Astrocyte (in vitro differentiated cells and primary cell): ENCODE measurements around the gene RRP1. TPM values are rescaled to one million over a fixed set of nuclear protein-coding genes. Genes with fewer than 3 reads are reported as not detected.

Experiments
- DNase-seq: peaks from one replicate; pipeline ENCODE4 v3.0.0-alpha.2; 2010; ENCODE audit warnings: low read depth
- FAIRE-seq: peaks from 2 replicates; lab custom pipeline; 2011; peaks lifted over from hg19 to GRCh38; lab: Jason Lieb, UNC
- H2AFZ ChIP-seq: 2 replicates; pipeline ENCODE4 v1.6.0; 2012; ENCODE audit warnings: low read depth, low read length, inconsistent platforms
- H3K27ac ChIP-seq: 2 replicates; pipeline ENCODE4 v1.5.1; 2011; ENCODE audit warnings: low read depth, low read length, inconsistent platforms
- H3K27me3 ChIP-seq: 2 replicates; pipeline ENCODE4 v1.6.0; 2011; ENCODE audit warnings: low read length, inconsistent platforms; ENCODE audit not compliant: insufficient read depth
- H3K36me3 ChIP-seq: 2 replicates; pipeline ENCODE4 v1.5.1; 2011; ENCODE audit warnings: low read length, inconsistent platforms; ENCODE audit not compliant: insufficient read depth
- H3K4me1 ChIP-seq: 2 replicates; pipeline ENCODE4 v1.5.1; 2011; ENCODE audit warnings: low read length, inconsistent platforms; ENCODE audit not compliant: insufficient read depth
- H3K4me2 ChIP-seq: 2 replicates; pipeline ENCODE4 v1.6.0; 2012; ENCODE audit warnings: low read length, inconsistent platforms
- H3K4me3 ChIP-seq: 2 replicates; pipeline ENCODE4 v1.5.1; 2011; ENCODE audit warnings: low read depth, mild to moderate bottlenecking, low read length, inconsistent platforms; ENCODE audit not compliant: insufficient read depth
- H3K79me2 ChIP-seq: 2 replicates; pipeline ENCODE4 v1.6.0; 2012; ENCODE audit warnings: mild to moderate bottlenecking, low read length, inconsistent platforms; ENCODE audit not compliant: insufficient read depth
- H3K9ac ChIP-seq: 2 replicates; pipeline ENCODE4 v1.6.0; 2012; ENCODE audit warnings: mild to moderate bottlenecking, low read length, inconsistent platforms
- H3K9me3 ChIP-seq: 2 replicates; pipeline ENCODE4 v1.5.1; 2012; ENCODE audit warnings: low read depth, mild to moderate bottlenecking, low read length, inconsistent platforms; ENCODE audit not compliant: insufficient read depth
- H4K20me1 ChIP-seq: 2 replicates; pipeline ENCODE4 v1.6.0; 2012; ENCODE audit warnings: low read length, inconsistent platforms; ENCODE audit not compliant: insufficient read depth
- H3K27ac Mint-ChIP-seq: one replicate; pipeline ENCODE4 v1.8.0; 2021; ENCODE audit warnings: mild to moderate bottlenecking, mixed read lengths; ENCODE audit not compliant: unreplicated experiment
- H3K27me3 Mint-ChIP-seq: one replicate; pipeline ENCODE4 v1.8.0; 2021; ENCODE audit warnings: low read depth, mixed read lengths; ENCODE audit not compliant: unreplicated experiment
- H3K36me3 Mint-ChIP-seq: one replicate; pipeline ENCODE4 v1.8.0; 2021; ENCODE audit warnings: low read depth, mixed read lengths; ENCODE audit not compliant: unreplicated experiment
- H3K4me1 Mint-ChIP-seq: one replicate; pipeline ENCODE4 v1.8.0; 2021; ENCODE audit warnings: low read depth, mixed read lengths; ENCODE audit not compliant: unreplicated experiment
- H3K4me3 Mint-ChIP-seq: one replicate; pipeline ENCODE4 v1.8.0; 2021; ENCODE audit warnings: mild to moderate bottlenecking, moderate library complexity, mixed read lengths; ENCODE audit not compliant: unreplicated experiment
- H3K9me3 Mint-ChIP-seq: one replicate; pipeline ENCODE4 v1.8.0; 2021; ENCODE audit warnings: mild to moderate bottlenecking, mixed read lengths; ENCODE audit not compliant: unreplicated experiment
- CTCF ChIP-seq: IDR thresholded peaks from 2 replicates; pipeline ENCODE4 v1.5.1; 2011; ENCODE audit warnings: low read depth, mild to moderate bottlenecking, inconsistent platforms, low read length, moderate library complexity; ENCODE audit not compliant: insufficient read depth
- EZH2 ChIP-seq: IDR thresholded peaks from 2 replicates; pipeline ENCODE4 v1.6.1; 2012; ENCODE audit warnings: mild to moderate bottlenecking, low read length, inconsistent platforms; ENCODE audit not compliant: insufficient read depth
- total RNA-seq: library from RNA; stranded (reverse); gene quantifications from 2 replicates; pipeline ENCODE4 v1.2.1, GENCODE V29; 2021

The RRP1 gene
- total RNA-seq, 1 donor from 2014 or later = 24.9 TPM

GRCh38 chr21:43832648-43833047, 43.3 kb downstream of the RRP1 start:
- TF ChIP-seq EZH2 = no peak
- Mint-ChIP-seq H3K27ac (no peak overlapping the region), H3K36me3 (peaks cover 6% of the 10 kb centered on the region), H3K9me3 (peaks cover 4% of the 10 kb centered on the region), H3K27me3 (peaks cover 34% of the 10 kb centered on the region), H3K4me1 (no peaks in the 10 kb centered on the region), H3K4me3 (no peak overlapping the region)
- Histone ChIP-seq H3K4me2 (no peak overlapping the region), H3K36me3 (no peaks in the 10 kb centered on the region), H3K27ac (no peak overlapping the region), H3K79me2 (no peaks in the 10 kb centered on the region), H3K9me3 (peaks cover 2% of the 10 kb centered on the region), H4K20me1 (no peaks in the 10 kb centered on the region), H3K4me1 (no peaks in the 10 kb centered on the region), H3K9ac (no peak overlapping the region), H3K27me3 (peaks cover 11% of the 10 kb centered on the region), H3K4me3 (no peak overlapping the region), H2AFZ (no peak overlapping the region)
- FAIRE-seq (no peak), DNase-seq (no peak)

GRCh38 chr21:43834146-43834905, 44.9 kb downstream of the RRP1 start:
- Histone ChIP-seq H3K9me3 (peaks cover 2% of the 10 kb centered on the region), H3K79me2 (no peaks in the 10 kb centered on the region), H3K4me2 (no peak overlapping the region), H3K4me1 (no peaks in the 10 kb centered on the region), H3K36me3 (no peaks in the 10 kb centered on the region), H2AFZ (no peak overlapping the region), H4K20me1 (no peaks in the 10 kb centered on the region), H3K27me3 (peaks cover 14% of the 10 kb centered on the region), H3K4me3 (no peak overlapping the region), H3K27ac (no peak overlapping the region), H3K9ac (no peak overlapping the region)
- Mint-ChIP-seq H3K27ac (no peak overlapping the region), H3K4me1 (no peaks in the 10 kb centered on the region), H3K4me3 (no peak overlapping the region), H3K36me3 (peaks cover 6% of the 10 kb centered on the region), H3K27me3 (peaks cover 32% of the 10 kb centered on the region), H3K9me3 (peaks cover 4% of the 10 kb centered on the region)
- TF ChIP-seq EZH2 (no peak), CTCF (no peak)
- FAIRE-seq (no peak), DNase-seq (no peak)

GRCh38 chr21:43835050-43835449, 45.7 kb downstream of the RRP1 start:
- Mint-ChIP-seq H3K27ac (no peak overlapping the region), H3K4me3 (no peak overlapping the region), H3K36me3 (peaks cover 6% of the 10 kb centered on the region), H3K9me3 (peaks cover 4% of the 10 kb centered on the region), H3K4me1 (no peaks in the 10 kb centered on the region), H3K27me3 (peaks cover 29% of the 10 kb centered on the region)
- Histone ChIP-seq H4K20me1 (no peaks in the 10 kb centered on the region), H3K9me3 (peaks cover 2% of the 10 kb centered on the region), H3K27me3 (peaks cover 11% of the 10 kb centered on the region), H3K4me2 (no peak overlapping the region), H3K4me3 (no peak overlapping the region), H3K9ac (no peak overlapping the region), H2AFZ (no peak overlapping the region), H3K27ac (no peak overlapping the region), H3K79me2 (no peaks in the 10 kb centered on the region), H3K36me3 (no peaks in the 10 kb centered on the region), H3K4me1 (no peaks in the 10 kb centered on the region)
- no peak for TF ChIP-seq EZH2
- no peak for TF ChIP-seq CTCF
- FAIRE-seq (no peak), DNase-seq (no peak)
